HG03159 (cell line): ENCODE measurements around the gene TBL1X.
"Not testable (repeated sequence)": the region's sequence is repeated elsewhere in the genome, so short reads cannot be mapped to it uniquely, and the experiment has no call there.

Source experiments
- ATAC-seq: cut with Tn5 transposase; IDR thresholded peaks from one replicate; pipeline ENCODE4 v1.9.1; 2021; ENCODE audit warnings: mild to moderate bottlenecking, moderate library complexity; ENCODE audit not compliant: unreplicated experiment

TBL1X gene

DNA sequence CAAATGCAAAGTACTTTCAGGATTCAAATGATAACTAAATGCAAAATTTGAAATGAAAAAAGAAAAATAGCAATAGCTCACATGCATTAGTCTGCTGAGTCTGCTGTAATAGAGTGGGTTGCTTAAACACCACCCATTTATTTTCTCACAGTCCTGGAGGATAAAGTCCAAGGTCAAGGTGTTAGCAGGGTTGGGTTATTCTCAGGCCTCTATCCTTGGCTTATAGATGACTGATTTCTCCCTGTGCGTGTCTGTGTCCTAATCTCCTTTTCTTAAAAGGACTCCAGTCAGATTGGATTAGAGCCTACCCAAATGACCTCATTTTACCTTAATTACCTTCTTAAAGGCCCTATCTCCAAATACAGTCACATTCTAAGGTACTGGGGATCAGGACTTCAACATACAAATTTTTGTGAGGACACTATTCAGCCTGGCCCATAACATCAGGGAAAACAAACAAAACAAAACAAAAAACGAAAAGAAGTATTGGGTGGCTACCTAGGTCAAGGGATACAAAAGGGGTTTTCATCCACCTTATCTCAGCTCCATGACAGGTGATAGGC, 6.3 kb upstream of the TBL1X start:
- ATAC-seq, result no peak

GRCh38 chrX:9459186-9459748, 5.6 kb upstream of the TBL1X start:
- ATAC-seq, result no peak

DNA sequence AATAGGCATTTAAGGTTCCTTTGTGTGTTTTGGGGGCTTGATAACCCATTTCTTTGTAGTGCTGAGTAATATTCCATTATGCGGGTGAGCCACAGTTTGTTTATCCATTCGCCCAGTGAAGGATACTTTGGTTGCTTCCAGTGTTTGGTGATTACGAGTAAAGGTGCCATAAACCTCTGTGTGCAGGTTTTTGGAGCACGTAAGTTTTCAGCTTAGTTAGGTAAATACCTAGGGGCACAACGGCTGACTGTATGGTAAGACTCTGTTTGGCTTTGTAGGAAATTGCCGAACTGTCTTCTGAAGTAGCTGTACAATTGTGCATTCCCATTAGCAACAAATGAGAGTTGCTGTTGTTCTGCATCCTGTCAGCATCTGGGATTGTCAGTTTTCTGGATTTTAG, 3.8 kb upstream of the TBL1X start:
- no peak for ATAC-seq

- no peak for ATAC-seq
Measured at GRCh38 chrX:9462456-9462855, 2.4 kb upstream of the TBL1X start.

DNA sequence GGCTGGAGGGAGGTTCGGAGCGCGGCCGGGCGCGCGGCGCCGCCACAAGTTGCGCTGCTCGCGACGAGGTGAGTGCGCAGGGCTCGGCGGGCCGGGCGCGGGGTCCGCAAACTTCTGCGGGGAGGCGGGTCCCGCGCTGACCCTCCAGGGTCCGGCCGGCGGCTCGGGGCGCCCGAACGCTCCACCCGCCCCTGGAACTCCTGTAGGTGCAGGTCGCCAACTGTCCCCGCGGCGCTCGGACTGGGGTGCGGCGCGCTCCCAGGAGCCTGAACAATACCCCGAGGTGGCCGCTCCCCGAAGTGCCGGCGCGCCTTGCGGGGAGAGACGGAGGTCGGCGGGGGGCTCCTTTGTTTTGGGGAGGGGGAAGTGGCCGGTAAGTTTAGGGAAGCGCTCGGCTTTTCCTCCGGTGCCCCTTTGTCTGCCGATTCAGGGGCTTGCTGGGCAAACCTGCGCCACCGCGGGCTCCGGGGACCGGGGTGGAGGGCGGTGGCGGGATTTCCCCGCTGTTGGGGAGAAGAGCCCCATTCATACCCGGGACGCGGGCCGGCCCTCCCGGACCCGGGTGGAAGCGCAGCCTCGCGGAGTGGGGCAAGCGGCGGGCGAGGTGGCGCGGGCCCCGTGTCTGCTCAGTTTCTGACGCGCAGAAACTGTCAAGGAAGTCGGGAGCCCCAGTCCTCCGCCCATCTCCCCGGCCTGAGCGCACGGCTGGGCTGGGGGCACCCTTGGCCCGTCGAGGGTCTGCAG, 694 bp downstream of the TBL1X start:
- peak; percentile 14 for ATAC-seq

DNA sequence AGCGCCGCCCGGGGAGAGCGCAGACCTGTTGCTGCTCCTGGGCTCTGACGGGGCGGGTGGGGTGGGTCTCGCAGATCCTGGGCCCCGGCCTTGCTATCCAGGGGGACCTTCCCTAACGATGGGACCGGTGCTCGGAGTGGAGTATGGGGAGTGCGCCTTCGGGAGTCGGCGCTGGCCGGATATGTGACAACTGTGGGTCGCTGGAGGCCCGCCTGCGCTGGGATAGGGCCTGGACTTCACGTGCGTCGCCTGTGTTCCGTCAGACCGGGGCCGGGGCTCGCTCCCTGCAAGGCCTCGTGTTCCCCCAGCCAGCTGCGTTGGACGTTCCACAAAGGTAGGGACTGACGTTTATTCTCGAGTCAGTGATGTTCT, 1.3 kb downstream of the TBL1X start:
- ATAC-seq, result no peak

DNA sequence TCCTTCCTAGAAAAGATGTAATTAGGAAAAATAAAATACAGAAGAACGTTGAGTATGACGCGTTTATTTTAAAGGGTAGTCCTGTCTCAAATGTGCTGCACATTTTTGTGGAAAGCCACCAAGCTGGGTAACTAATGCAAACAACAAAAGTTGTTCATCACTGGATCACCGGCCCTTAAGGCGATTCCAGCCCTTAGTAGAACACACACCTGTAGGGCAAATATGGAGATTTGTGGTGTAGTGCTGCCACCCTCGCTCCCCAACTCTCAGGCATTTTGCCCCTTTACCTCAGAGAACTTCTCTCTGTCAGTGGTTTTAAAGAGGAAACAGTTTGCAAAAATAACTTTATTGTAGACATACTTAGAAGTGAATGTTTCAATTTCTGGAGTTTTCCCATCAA, 1.9 kb downstream of the TBL1X start:
- no peak for ATAC-seq

DNA sequence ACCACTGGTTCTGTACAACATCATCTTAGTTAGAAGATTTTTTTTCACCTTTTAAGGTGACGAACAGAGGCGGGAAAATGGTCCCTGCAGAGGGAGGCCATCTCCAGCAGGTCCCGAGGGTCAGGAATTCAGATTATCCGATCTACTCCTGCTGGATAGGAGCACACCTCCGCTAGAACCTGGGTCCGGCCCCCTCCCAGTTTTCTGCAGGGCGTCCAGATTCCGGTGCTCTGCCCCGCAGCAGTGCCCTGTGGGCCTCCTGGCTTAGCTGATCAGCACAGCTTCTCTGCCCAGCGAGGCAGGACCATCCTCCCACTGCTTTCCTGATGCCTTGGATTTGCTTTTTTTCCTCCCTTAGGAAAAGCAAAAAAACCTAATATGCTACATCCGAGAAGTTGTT, 2.3 kb downstream of the TBL1X start:
- no peak for ATAC-seq

DNA sequence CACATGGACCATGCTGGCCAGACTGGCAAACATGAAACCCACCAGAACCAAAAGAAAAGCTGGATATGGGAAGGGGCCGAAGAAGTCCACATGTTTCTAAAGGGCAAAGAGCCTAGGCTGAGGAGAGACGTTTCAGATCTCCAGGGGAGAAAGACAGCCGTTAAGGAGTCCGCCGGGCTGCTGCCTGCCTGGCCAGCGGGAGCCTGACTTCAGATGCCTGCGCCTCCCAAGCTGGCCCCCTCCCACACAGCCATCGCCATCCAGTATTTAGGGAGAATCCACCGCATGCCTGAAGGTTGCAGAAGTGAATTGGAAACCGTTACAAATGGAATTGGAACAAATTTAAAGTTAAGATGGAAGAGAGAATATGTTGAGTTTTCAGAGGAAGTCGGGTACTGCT, 2.9 kb downstream of the TBL1X start:
- no peak for ATAC-seq

DNA sequence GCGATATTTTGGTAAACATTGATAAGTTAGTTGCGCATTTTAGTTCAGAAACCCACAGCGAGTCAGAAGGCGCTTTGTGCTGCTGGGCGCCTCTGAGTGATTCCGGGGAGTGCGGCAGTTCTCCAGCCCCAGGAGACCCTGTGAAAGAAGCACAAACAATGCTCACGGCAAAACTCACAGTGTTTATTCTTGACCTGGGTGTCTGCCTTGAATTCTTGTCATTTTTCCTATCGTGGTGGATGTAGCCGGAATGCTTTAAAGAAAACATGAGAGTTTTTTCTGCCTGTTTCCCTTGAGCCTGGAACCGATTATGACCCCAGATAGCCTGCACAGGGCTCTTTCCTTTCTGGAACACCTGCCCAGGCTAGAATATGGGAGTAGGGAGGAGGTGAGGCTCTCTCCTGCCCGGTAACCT, 6.7 kb downstream of the TBL1X start:
- no peak for ATAC-seq

DNA sequence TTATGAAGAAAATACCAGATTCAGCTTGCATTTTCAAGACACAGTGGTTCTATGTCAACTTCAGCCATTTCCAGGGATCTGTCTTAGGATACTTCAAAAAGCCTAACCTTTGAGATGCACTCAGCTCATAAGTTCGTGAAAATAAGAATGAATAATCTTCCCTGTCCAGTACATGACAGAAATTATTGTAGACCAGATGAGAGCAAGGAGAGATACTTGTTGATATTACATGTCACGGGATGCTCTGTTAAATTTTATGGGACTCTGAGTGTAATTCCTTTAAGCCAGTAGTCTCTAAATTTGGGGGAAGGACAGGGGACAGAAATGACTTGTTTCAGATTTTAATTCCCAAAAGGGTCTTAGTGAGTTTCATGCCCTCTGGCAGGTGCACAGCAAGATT, 8.8 kb downstream of the TBL1X start:
- ATAC-seq, result no peak

GRCh38 chrX:9475417-9475816, 10.6 kb downstream of the TBL1X start:
- not testable (repeated sequence) for ATAC-seq

DNA sequence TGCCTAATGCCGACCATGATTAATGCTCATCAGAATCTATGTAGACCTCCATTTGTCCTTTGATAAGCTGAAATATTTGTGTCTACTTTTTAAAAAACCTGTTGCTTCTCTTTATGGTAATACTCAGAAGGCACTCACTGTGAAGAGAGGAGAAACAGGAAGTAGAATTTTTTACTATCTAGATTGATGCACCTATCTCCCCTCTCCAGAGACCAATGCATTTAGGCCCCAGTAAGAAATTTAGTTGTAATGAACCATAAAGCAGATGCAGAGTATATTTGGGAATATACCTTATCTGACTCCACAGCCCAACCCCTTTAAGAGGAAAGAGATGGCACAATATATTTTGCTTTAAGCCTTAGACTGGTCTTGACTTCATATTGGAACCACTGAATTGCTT, 11.1 kb downstream of the TBL1X start:
- no peak for ATAC-seq

DNA sequence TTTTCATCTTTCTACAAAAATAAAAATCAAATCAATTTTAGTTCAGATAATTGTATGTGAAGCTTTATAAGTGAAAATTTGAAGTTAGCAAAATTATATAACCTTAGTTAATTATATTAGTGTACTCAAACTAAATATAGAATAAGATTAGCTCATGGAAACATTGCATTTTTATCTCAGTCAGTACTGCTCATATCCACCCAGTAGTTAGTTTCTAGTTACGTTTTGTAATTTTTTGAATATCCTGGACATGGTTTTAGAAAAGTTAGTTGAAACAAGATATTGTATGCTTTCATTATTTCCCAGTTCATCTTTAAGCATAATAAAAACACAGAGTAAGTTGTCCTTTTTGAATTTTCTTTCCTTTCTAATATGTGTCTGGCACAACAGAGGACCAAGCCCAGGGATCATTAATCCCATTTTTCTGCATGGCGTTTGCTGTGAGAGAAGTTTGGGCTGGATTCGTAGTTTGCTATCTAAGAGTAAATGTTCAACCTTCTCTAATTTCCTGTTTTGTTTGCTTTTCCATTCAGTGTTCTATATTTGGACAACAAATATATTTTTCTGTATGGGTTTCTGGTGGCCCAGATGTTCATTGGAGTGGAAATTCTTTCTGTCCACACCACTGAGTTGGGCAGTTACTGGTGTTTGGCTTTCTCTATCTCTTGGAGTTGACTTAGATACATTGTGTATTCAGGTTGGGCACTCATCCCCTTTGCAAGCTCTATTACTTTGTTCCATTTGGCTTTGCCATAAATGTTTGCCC, 12.1 kb downstream of the TBL1X start:
- ATAC-seq, result no peak

DNA sequence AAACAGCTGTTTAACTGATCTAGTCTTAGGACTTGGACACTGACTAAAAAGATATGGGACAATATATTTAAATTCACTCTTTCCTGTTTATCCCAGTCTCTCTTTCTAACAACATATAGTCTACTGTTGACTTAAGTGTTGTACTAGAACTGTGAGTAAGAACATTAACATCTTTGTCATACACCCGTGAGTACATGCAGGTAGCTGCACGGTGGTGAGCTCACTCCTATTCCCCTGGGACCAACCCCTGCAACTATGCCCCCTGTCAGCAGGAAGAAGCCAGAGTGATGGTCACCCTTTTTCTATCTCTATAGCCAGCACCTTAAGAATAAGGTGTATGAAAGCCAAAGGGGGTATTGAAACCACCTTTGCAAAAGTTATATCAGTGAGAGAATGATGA, 17.6 kb downstream of the TBL1X start:
- ATAC-seq, result no peak

GRCh38 chrX:9482837-9483236, 18.0 kb downstream of the TBL1X start:
- ATAC-seq, result no peak

GRCh38 chrX:9483376-9483775, 18.5 kb downstream of the TBL1X start:
- no peak for ATAC-seq

DNA sequence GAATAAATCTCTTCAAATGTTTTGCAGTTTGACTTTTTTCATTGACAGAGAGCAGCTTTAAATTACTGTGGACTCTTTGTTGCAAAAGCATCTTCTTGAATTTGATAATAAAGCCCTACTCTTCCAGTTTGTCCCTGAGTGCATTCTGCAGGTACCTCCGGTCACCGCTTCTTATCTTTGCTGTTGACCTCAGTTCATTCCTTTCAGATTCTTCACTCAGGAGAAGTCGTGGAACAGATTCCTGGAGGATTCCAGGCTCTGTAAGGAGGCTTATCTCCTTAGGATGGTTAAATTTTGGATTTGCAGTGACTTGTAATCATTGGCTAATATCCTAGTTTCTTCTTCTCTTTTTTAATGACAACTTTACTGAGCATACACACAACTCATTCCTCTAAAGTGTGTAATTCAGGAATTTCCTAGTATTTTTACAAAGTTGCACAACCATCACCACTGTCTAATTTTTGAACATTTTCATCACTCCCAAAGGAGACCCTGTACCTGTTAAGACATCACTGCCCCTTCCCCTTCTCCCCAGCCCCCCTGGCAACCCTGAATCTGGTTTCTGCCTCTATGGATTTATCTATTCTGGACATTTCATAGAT, 22.0 kb downstream of the TBL1X start:
- no peak for ATAC-seq

DNA sequence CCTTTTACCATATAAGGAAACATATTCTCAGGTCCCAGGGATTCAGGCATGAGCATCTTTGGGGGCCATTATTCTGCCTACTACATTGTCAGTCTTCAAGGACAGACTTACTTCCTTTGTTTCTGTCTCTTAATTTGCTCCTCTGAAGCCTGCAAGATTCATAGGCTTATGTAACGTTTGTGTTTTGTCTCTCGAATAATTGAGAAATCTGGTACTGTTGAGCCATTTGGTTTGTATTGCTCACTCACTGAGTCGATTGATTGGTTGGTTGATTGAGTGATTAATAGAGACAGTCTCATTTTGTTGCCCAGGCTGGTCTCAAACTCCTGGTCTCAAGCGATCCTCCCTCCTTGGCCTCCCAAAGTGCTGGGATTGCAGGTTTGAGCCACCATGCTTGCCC, 23.7 kb downstream of the TBL1X start:
- no peak for ATAC-seq

- ATAC-seq, result no peak
Measured at GRCh38 chrX:9489234-9489633, 24.4 kb downstream of the TBL1X start.

DNA sequence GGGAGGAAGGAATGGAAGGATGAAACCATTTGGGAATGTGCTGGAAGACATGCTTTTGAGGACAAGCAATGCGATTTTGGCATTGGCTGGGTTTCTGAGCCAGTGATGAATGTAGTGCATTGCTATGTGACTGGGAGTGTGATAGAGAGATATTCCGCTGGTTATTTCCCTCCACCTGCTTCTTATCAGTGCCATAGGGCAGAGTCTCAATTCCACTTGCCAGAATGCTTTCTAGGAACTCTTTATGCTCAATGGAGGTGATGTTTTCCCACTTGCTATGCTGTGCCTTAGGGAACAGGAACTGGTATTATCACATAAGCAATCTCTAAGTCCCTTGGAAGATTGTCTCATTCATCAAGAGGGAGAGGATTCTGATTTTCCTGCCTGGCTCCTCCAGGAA, 28.0 kb downstream of the TBL1X start:
- ATAC-seq, result no peak

- ATAC-seq, result no peak
Measured at GRCh38 chrX:9493936-9494335, 29.1 kb downstream of the TBL1X start.
